BJ (cell line): Measurements from ENCODE around the gene GPR158. TPM values are rescaled to one million over a fixed set of nuclear protein-coding genes. Genes with fewer than 3 reads are reported as not detected.

ENCODE experiments used
- CTCF ChIA-PET: fragments of 350-600 bp; formaldehyde crosslinking; extraction: SDS; loops from one replicate; lab custom pipeline; 2021; ENCODE audit warnings: antibody characterized with exemption, inconsistent platforms; lab: Yijun Ruan, JAX
- POLR2A ChIA-PET: fragments of 300-600 bp; sonication (Branson Sonifier 250); formaldehyde crosslinking; extraction: SDS; loops from one replicate; lab custom pipeline; 2021; ENCODE audit warnings: antibody characterized with exemption; lab: Charles Lee
- DNase-seq: peaks from one replicate; pipeline ENCODE4 v3.0.0-alpha.2; 2011; ENCODE audit warnings: low read depth
- H3K27me3 ChIP-seq: 2 replicates; pipeline ENCODE4 v1.6.0; 2011; ENCODE audit warnings: low read length; ENCODE audit not compliant: control insufficient read depth, insufficient read depth
- H3K36me3 ChIP-seq: 2 replicates; pipeline ENCODE4 v1.5.1; 2011; ENCODE audit warnings: low read length; ENCODE audit not compliant: control insufficient read depth, insufficient read depth
- H3K4me3 ChIP-seq: 2 replicates; pipeline ENCODE4 v1.5.1; 2011; ENCODE audit warnings: low read depth, mild to moderate bottlenecking, control low read depth, low read length
- CTCF ChIP-seq: IDR thresholded peaks from 2 replicates; pipeline ENCODE4 v1.5.1; 2011; ENCODE audit warnings: low read depth, mild to moderate bottlenecking, control low read depth, inconsistent platforms, low read length, moderate library complexity; ENCODE audit not compliant: insufficient read depth
- polyA plus RNA-seq: library from polyadenylated mRNA; depleted of rRNA; stranded (reverse); fragments of >200 nt; gene quantifications from 2 replicates; pipeline ENCODE4 v1.2.3, GENCODE V29; 2011

Gene GPR158
- polyA plus RNA-seq, 1 experiment = 0.01 TPM

- Histone ChIP-seq H3K27me3 (no peaks in the 10 kb centered on the region), H3K4me3 (no peak overlapping the region), H3K36me3 (no peaks in the 10 kb centered on the region)
- no peak for TF ChIP-seq CTCF
- ChIA-PET CTCF (no interaction called here), POLR2A (no interaction called here)
- DNase-seq = no peak
Measured at GRCh38 chr10:25392132-25392531, 217.3 kb downstream of the GPR158 start.

DNA sequence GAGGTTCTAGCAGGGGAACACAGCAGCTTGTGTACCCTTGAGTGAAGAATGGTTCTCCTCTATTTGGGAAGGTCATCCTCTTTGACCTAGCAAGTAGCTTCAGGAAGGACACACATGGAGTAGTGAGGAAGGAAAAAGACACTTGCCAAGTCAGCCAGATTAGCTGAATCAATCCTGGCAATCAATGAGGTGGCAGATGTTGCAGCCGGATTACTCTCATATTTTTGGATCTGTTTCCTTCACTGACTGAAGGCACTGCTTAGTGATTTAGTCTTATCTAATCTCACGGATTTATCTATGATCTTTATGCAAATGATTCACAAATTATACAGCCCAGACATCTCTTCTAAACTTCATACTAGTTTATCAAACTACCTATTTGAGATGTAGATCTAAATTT is 218.8 kb downstream of the GPR158 start:
- DNase-seq = no peak
- TF ChIP-seq CTCF = no peak
- Histone ChIP-seq H3K4me3 (no peak overlapping the region), H3K27me3 (no peaks in the 10 kb centered on the region), H3K36me3 (no peaks in the 10 kb centered on the region)
- POLR2A ChIA-PET = no interaction called here
- CTCF ChIA-PET = no interaction called here

GRCh38 chr10:25398680-25399079 is 223.9 kb downstream of the GPR158 start:
- Histone ChIP-seq H3K4me3 (no peak overlapping the region), H3K36me3 (no peaks in the 10 kb centered on the region), H3K27me3 (no peaks in the 10 kb centered on the region)
- POLR2A ChIA-PET = no interaction called here
- DNase-seq = no peak
- CTCF ChIA-PET = no interaction called here
- no peak for TF ChIP-seq CTCF

- ChIA-PET POLR2A (no interaction called here), CTCF (no interaction called here)
- TF ChIP-seq CTCF = no peak
Measured at GRCh38 chr10:25405871-25406270, 231.1 kb downstream of the GPR158 start.

GRCh38 chr10:25417611-25418010 is 242.8 kb downstream of the GPR158 start:
- Histone ChIP-seq H3K27me3 (no peaks in the 10 kb centered on the region), H3K36me3 (no peaks in the 10 kb centered on the region), H3K4me3 (no peak overlapping the region)
- POLR2A ChIA-PET = no interaction called here
- DNase-seq = no peak
- CTCF ChIA-PET = no interaction called here
- TF ChIP-seq CTCF = no peak

More at GRCh38 chr10:25405871-25406270, 231.1 kb downstream of the GPR158 start:
- Histone ChIP-seq H3K36me3 (no peaks in the 10 kb centered on the region), H3K4me3 (no peak overlapping the region), H3K27me3 (no peaks in the 10 kb centered on the region)
- DNase-seq = no peak
